Middle frontal gyrus (tissue), 1 donor: ENCODE data around the gene PPFIA3.
"Not testable (repeated sequence)": the region's sequence is repeated elsewhere in the genome, so short reads cannot be mapped to it uniquely, and the experiment has no call there.

ENCODE experiments used
- DNase-seq: peaks from one replicate; pipeline ENCODE4 v3.0.0-alpha.2; 2015; ENCODE audit warnings: low spot score; ENCODE audit errors: extremely low spot score

PPFIA3 gene

DNA sequence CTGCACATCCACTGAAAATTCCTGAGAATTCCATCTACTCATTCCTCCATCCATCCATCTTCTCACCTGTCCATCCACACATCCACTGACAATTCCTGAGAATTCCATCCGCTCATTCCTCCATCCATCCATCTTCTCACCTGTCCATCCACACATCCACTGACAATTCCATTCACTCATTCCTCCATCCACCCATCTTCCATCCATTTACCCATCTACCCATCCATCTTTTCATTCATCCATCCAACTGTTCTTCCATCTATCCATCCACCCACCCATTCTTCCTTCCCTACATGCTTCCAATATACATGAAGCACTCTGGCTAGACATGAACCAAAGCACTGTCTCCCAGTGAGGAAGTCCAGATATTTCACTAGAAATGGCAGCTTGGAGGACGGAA lies 53.9 kb downstream of the PPFIA3 start:
- DNase-seq, result no peak

DNA sequence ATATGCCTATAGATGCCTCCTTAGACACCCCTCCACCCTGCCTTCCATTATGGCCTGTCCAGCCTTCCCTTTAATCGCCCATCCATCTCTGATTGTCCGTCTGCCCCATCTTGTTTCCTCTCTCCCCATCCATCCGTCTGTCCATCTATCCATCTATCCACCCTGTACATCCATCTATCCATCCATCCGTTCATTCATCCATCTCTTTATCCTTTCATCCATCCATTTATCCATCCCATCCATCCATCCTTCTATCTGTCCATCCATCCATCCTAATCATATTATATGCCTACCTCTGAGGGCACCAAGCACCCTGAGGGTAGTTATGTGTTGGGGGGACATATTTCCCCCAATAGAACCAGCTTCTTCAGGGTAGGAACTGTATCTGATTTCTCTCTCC lies 61.3 kb downstream of the PPFIA3 start:
- no peak for DNase-seq

DNA sequence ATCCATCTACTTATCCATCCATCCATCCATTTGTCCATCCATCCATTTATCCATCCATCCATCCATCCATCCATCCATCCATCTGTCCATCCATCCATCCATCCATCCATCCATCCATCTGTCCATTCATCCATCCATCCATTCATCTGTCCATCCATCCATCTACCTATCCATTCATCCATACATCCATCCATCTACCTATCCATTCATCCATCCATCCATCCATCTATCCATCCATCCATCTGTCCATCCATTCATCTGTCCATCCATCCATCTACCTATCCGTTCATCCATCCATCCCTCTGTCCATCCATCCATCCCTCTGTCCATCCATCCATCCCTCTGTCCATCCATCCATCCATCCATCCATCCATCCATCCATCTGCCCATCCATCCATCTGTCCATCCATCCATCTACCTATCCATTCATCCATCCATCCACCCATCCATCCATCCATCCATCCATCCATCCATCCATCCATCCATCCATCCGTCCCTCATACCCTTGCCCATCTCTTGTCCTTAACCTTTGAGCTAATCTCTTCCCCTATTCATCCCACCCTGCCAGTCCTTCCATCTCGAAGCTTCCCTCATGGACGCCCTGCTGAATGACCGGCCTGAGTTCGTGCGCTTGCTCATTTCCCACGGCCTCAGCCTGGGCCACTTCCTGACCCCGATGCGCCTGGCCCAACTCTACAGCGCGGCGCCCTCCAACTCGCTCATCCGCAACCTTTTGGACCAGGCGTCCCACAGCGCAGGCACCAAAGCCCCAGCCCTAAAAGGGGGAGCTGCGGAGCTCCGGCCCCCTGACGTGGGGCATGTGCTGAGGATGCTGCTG lies 62.9 kb downstream of the PPFIA3 start:
- not testable (repeated sequence) for DNase-seq

DNA sequence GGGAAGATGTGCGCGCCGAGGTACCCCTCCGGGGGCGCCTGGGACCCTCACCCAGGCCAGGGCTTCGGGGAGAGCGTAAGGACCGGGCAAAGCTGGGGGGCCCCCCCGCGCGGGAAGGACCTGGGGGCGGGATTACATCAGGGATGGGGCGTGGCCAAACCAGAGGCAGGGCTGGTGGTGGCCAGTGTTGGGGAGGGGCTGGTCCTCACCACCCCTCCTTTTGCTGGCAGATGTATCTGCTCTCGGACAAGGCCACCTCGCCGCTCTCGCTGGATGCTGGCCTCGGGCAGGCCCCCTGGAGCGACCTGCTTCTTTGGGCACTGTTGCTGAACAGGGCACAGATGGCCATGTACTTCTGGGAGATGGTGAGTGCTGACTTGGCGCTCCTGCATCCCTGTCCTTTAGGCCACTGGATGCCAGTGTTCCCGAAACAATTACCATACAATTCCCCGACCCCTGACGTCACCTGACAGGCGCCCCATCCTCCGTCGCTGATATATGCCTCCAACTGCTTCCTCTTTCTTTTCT lies 63.6 kb downstream of the PPFIA3 start:
- DNase-seq, result no peak

DNA sequence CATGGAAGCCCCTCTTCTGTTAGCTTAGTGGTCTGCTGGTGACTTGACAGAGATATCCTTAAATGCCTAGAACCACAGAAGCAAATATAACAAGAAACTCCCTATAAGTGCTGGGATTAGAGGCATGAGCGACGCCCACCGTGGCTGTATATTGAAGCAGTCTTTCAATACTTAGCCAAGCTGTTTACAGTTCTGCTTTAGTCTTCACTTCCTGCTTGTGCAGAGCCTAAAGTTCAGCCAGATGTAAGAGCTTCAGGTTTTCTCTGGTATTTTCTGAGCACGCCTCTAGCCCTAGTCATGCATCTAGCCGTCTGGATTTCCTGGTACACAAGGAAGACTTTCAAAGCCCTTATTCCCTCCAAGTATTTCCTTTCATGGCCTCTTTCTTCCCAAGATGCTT lies 66.8 kb downstream of the PPFIA3 start:
- no peak for DNase-seq

DNA sequence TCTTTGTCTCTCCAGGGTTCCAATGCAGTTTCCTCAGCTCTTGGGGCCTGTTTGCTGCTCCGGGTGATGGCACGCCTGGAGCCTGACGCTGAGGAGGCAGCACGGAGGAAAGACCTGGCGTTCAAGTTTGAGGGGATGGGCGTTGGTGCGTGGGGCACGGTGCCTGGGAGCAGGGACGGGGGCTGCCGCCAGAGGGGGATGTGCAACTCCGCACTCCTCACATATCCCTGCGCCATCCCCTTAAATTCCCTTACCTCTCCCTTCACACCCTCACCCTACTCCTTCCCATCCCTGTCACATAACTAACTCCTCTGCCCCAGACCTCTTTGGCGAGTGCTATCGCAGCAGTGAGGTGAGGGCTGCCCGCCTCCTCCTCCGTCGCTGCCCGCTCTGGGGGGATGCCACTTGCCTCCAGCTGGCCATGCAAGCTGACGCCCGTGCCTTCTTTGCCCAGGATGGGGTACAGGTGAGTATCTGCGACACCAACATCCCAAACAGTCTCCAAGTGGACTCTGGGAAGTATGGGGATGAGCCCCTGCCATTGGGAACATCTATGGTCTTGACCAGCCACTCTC lies 69.4 kb downstream of the PPFIA3 start:
- DNase-seq, result no peak

DNA sequence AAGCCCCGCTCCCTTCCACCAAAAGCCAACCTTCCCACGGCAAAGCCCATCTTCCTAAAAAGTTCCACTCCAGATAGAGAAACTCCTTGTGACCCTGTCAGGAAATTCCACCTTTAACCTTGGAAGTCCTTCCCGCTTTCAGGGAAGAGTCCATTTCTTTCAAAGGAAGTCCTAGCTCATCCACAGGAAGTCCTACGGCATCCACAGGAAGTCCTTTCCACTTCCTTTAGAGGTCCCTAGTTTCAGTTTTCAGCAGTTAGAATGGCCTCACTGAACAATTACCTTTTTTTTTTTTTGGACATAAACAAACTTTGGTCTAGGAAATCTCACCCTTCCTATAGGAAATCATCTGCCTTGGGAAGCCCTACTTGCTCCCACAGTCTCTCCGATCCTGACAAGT lies 69.9 kb downstream of the PPFIA3 start:
- DNase-seq, result no peak

DNA sequence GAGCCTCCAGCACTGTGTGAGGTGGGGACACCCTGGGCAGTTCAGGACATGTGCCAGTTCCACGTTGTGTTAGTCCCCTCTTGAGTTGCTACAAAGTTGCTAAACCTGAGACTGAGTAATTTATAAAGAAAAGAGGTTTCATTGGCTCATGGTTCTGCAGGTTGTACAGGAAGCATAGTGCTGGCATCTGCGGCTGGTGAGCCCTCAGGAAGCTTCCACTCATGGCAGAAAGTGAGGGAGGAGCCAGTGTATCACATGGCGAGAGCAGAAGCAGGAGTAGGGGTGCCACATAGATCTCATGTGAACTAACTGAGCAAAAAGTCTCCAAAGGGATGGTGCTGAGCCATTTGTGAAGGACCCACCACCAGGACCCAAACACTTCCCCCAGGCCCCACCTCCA lies 71.4 kb downstream of the PPFIA3 start:
- no peak for DNase-seq

DNA sequence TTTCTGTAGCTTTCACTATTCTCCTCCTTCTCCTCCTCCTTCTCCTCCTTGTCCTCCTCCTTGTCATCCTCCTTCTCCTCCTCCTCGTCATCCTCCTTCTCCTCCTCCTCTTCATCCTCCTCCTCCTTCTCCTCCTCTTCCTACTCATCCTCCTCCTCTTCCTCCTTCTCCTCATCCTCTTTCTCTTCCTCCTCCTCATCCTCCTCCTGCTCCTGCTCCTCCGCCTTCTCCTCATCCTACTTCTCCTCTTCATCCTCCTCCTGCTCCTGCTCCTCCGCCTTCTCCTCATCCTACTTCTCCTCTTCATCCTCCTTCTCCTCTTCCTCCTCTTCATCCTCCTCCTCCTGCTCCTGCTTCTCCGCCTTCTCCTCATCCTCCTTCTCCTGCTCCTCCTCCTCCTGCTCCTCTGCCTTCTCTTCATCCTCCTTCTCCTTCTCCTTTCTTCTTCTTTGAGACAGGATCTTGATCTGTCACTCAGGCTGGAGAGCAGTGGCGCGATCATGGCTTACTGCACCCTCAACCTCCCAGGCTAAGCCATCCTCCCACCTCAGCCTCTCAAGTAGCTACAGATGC lies 74.6 kb downstream of the PPFIA3 start:
- no peak for DNase-seq

DNA sequence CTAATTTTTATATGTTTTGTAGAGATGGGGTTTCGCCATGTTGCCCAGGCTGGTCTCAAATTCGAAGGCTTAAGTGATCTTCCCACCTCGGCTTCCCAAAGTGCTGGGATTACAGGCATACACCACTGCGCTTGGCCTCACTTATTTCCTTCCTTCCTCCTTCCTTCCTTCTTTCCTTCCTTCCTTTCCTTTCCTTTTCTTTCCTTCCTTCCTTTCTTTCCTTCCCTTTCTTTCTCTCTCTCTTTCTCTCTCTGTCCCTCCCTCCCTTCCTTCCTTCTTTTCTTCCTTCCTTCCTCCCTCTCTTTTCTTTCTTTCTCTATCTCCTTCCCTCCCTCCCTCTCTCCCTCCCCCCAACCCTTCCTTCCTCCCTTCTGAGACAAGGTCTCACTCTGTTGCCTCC lies 75.1 kb downstream of the PPFIA3 start:
- DNase-seq, result no peak

DNA sequence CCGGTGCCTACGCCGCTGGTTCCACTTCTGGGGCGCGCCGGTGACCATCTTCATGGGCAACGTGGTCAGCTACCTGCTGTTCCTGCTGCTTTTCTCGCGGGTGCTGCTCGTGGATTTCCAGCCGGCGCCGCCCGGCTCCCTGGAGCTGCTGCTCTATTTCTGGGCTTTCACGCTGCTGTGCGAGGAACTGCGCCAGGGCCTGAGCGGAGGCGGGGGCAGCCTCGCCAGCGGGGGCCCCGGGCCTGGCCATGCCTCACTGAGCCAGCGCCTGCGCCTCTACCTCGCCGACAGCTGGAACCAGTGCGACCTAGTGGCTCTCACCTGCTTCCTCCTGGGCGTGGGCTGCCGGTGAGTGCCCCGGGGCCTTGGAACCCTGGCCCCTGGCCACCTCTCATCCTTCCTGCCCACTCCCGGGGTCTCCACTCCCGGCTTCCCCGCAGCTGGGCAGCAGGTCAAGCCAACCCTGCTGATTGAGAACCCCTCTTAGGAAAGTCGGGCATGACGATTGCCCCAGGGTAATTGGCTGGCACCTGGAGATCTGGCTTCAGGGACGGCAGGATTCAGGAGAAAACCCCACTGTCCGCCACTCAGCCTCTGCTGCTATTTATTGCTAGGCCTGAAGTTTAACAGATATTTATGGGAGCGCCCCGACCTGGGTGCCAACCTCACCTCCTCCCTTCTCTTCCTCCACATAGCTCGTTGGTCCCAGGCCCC lies 77.3 kb downstream of the PPFIA3 start:
- peak; percentile 22 for DNase-seq

DNA sequence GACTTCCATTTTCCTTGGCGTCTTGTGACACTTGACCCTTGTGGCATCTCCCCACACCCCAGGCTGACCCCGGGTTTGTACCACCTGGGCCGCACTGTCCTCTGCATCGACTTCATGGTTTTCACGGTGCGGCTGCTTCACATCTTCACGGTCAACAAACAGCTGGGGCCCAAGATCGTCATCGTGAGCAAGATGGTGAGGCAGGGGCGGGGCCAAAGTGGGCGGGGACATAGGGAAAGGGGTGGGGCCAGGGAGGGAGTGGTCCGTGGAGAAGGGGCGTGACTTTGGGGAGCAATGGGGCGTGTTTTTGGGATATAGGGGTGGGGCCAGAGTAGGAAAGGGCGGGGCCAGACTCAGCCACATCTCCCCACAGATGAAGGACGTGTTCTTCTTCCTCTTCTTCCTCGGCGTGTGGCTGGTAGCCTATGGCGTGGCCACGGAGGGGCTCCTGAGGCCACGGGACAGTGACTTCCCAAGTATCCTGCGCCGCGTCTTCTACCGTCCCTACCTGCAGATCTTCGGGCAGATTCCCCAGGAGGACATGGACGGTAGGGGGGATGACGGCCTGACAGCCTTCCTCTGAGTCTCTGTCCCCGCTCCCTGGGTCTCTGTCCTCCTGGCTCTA lies 81.0 kb downstream of the PPFIA3 start:
- DNase-seq, result no peak
